Uterus (tissue), 2 donors: Measurements from ENCODE around the gene RFX8.

ENCODE experiments used
- CTCF ChIP-seq, 4 experiments: fragments of 200-600 bp in 2 of 4; fragments of 450-650 bp in 2 of 4; sonication (generic) in 2 of 4; IDR thresholded peaks; one replicate each; pipeline ENCODE4 v1.5.1; 2016 to 2019; ENCODE audit warnings: antibody characterized with exemption in 4 of 4, mild to moderate bottlenecking in 2 of 4, moderate library complexity in 1 of 4
- POLR2A ChIP-seq, 2 donors: fragments of 450-650 bp; IDR thresholded peaks; one replicate each; pipeline ENCODE4 v1.6.1; 2016; ENCODE audit warnings: antibody characterized with exemption in 2 of 2, mild to moderate bottlenecking in 1 of 2, moderate library complexity in 1 of 2

- TF ChIP-seq CTCF (IDR thresholded peaks at IDR 0.05) (no peak), POLR2A (IDR thresholded peaks at IDR 0.05) (no peak)
These were observed 12.1 kb upstream of the RFX8 start for GRCh38 chr2:101486994-101487393.
